Measurements from ENCODE around the gene TMEM141. TPM values are rescaled to one million over a fixed set of nuclear protein-coding genes. Genes with fewer than 3 reads are reported as not detected.
A peak's percentile ranks its signal among the peaks of the same experiment; 100 is the strongest.
"Not testable (repeated sequence)": the region's sequence is repeated elsewhere in the genome, so short reads cannot be mapped to it uniquely, and the experiment has no call there.

The TMEM141 gene
- polyA plus RNA-seq, 1 donor = 324 TPM

- no peak for DNase-seq
- Histone ChIP-seq H3K27me3 (ENCODE audit: control insufficient read depth, insufficient read depth, low read length) (no peaks in the 10 kb centered on the region), H3K4me1 (ENCODE audit: control insufficient read depth, insufficient read depth, low read length) (peaks cover 29% of the 10 kb centered on the region), H3K4me3 (ENCODE audit: low read length) (no peak overlapping the region), H3K36me3 (ENCODE audit: control insufficient read depth, insufficient read depth, low read length) (peaks cover 68% of the 10 kb centered on the region), H3K9me3 (ENCODE audit: control insufficient read depth, low read depth, low read length) (no peaks in the 10 kb centered on the region), H3K27ac (ENCODE audit: low read length) (no peak overlapping the region)
- WGBS (ENCODE audit: insufficient coverage, low lambda C conversion rate) = no CpG with 5 or more reads among the region's 21 CpGs
Measured at GRCh38 chr9:136835932-136836904, 45.1 kb downstream of the TMEM141 start.

GRCh38 chr9:136837146-136837855, 46.2 kb downstream of the TMEM141 start:
- DNase-seq = no peak
- Histone ChIP-seq H3K36me3 (ENCODE audit: control insufficient read depth, insufficient read depth, low read length) (peaks cover 57% of the 10 kb centered on the region), H3K4me1 (ENCODE audit: control insufficient read depth, insufficient read depth, low read length) (peaks cover 40% of the 10 kb centered on the region), H3K4me3 (ENCODE audit: low read length) (no peak overlapping the region), H3K27me3 (ENCODE audit: control insufficient read depth, insufficient read depth, low read length) (no peaks in the 10 kb centered on the region), H3K27ac (ENCODE audit: low read length) (no peak overlapping the region), H3K9me3 (ENCODE audit: control insufficient read depth, low read depth, low read length) (no peaks in the 10 kb centered on the region)
- no CpG with 5 or more reads among the region's 27 CpGs for WGBS (ENCODE audit: insufficient coverage, low lambda C conversion rate)

- peaks cover 52% of the 10 kb centered on the region for H3K36me3 ChIP-seq (ENCODE audit: control insufficient read depth, insufficient read depth, low read length)
- H3K9me3 ChIP-seq (ENCODE audit: control insufficient read depth, low read depth, low read length); H3K27ac ChIP-seq (ENCODE audit: low read length); DNase-seq; H3K4me3 ChIP-seq (ENCODE audit: low read length); H3K27me3 ChIP-seq (ENCODE audit: control insufficient read depth, insufficient read depth, low read length): not testable (repeated sequence)
- H3K4me1 ChIP-seq (ENCODE audit: control insufficient read depth, insufficient read depth, low read length) = peaks cover 44% of the 10 kb centered on the region
- WGBS (ENCODE audit: insufficient coverage, low lambda C conversion rate) = no CpG with 5 or more reads among the region's 15 CpGs
Measured at GRCh38 chr9:136837856-136838277, 46.7 kb downstream of the TMEM141 start.

GRCh38 chr9:136838314-136839228, 47.4 kb downstream of the TMEM141 start:
- no CpG with 5 or more reads among the region's 29 CpGs for WGBS (ENCODE audit: insufficient coverage, low lambda C conversion rate)
- DNase-seq = no peak
- H3K27ac ChIP-seq (ENCODE audit: low read length) = no peak overlapping the region
- peaks cover 5% of the 10 kb centered on the region for H3K27me3 ChIP-seq (ENCODE audit: control insufficient read depth, insufficient read depth, low read length)
- no peaks in the 10 kb centered on the region for H3K9me3 ChIP-seq (ENCODE audit: control insufficient read depth, low read depth, low read length)
- peaks cover 50% of the 10 kb centered on the region for H3K4me1 ChIP-seq (ENCODE audit: control insufficient read depth, insufficient read depth, low read length)
- no peak overlapping the region for H3K4me3 ChIP-seq (ENCODE audit: low read length)
- peaks cover 49% of the 10 kb centered on the region for H3K36me3 ChIP-seq (ENCODE audit: control insufficient read depth, insufficient read depth, low read length)

GRCh38 chr9:136839229-136840139, 48.3 kb downstream of the TMEM141 start:
- WGBS (ENCODE audit: insufficient coverage, low lambda C conversion rate) = no CpG with 5 or more reads among the region's 36 CpGs
- peaks cover 13% of the 10 kb centered on the region for H3K27me3 ChIP-seq (ENCODE audit: control insufficient read depth, insufficient read depth, low read length)
- peaks cover 44% of the 10 kb centered on the region for H3K36me3 ChIP-seq (ENCODE audit: control insufficient read depth, insufficient read depth, low read length)
- DNase-seq = peak in 1 of 2 donors; percentile 28
- peak overlapping the region; percentile 86 for H3K27ac ChIP-seq (ENCODE audit: low read length)
- H3K4me3 ChIP-seq (ENCODE audit: low read length) = no peak overlapping the region
- peaks cover 3% of the 10 kb centered on the region for H3K9me3 ChIP-seq (ENCODE audit: control insufficient read depth, low read depth, low read length)
- H3K4me1 ChIP-seq (ENCODE audit: control insufficient read depth, insufficient read depth, low read length) = peaks cover 55% of the 10 kb centered on the region

GRCh38 chr9:136840140-136840876, 49.2 kb downstream of the TMEM141 start:
- WGBS (ENCODE audit: insufficient coverage, low lambda C conversion rate) = no CpG with 5 or more reads among the region's 32 CpGs
- peaks cover 17% of the 10 kb centered on the region for H3K27me3 ChIP-seq (ENCODE audit: control insufficient read depth, insufficient read depth, low read length)
- no peak overlapping the region for H3K4me3 ChIP-seq (ENCODE audit: low read length)
- peaks cover 8% of the 10 kb centered on the region for H3K9me3 ChIP-seq (ENCODE audit: control insufficient read depth, low read depth, low read length)
- peak overlapping the region; percentile 86 for H3K27ac ChIP-seq (ENCODE audit: low read length)
- peaks cover 57% of the 10 kb centered on the region for H3K4me1 ChIP-seq (ENCODE audit: control insufficient read depth, insufficient read depth, low read length)
- peaks cover 41% of the 10 kb centered on the region for H3K36me3 ChIP-seq (ENCODE audit: control insufficient read depth, insufficient read depth, low read length)
- DNase-seq = peak in 1 of 2 donors; percentile 62

- H3K36me3 ChIP-seq (ENCODE audit: control insufficient read depth, insufficient read depth, low read length) = peaks cover 35% of the 10 kb centered on the region
Measured at GRCh38 chr9:136840877-136841645, 49.9 kb downstream of the TMEM141 start.

GRCh38 chr9:136841646-136842379, 50.7 kb downstream of the TMEM141 start:
- H3K36me3 ChIP-seq (ENCODE audit: control insufficient read depth, insufficient read depth, low read length) = peaks cover 28% of the 10 kb centered on the region
- peaks cover 30% of the 10 kb centered on the region for H3K27me3 ChIP-seq (ENCODE audit: control insufficient read depth, insufficient read depth, low read length)
- H3K4me1 ChIP-seq (ENCODE audit: control insufficient read depth, insufficient read depth, low read length) = peaks cover 59% of the 10 kb centered on the region
- H3K9me3 ChIP-seq (ENCODE audit: control insufficient read depth, low read depth, low read length) = peaks cover 22% of the 10 kb centered on the region
- H3K27ac ChIP-seq (ENCODE audit: low read length) = peak overlapping the region; percentile 86
- DNase-seq = not testable (repeated sequence)
- H3K4me3 ChIP-seq (ENCODE audit: low read length) = peak overlapping the region; percentile 46
- WGBS (ENCODE audit: insufficient coverage, low lambda C conversion rate) = no CpG with 5 or more reads among the region's 16 CpGs

More at GRCh38 chr9:136840877-136841645, 49.9 kb downstream of the TMEM141 start:
- DNase-seq = peak; percentile 96 to 97
- peak overlapping the region; percentile 86 for H3K27ac ChIP-seq (ENCODE audit: low read length)
- H3K27me3 ChIP-seq (ENCODE audit: control insufficient read depth, insufficient read depth, low read length) = peaks cover 25% of the 10 kb centered on the region
- peaks cover 57% of the 10 kb centered on the region for H3K4me1 ChIP-seq (ENCODE audit: control insufficient read depth, insufficient read depth, low read length)
- no CpG with 5 or more reads among the region's 28 CpGs for WGBS (ENCODE audit: insufficient coverage, low lambda C conversion rate)
- H3K9me3 ChIP-seq (ENCODE audit: control insufficient read depth, low read depth, low read length) = peaks cover 15% of the 10 kb centered on the region
- H3K4me3 ChIP-seq (ENCODE audit: low read length) = no peak overlapping the region

Measured in large intestine (tissue), 3 donors.